ENCODE results near the gene RPSA. TPM values are rescaled to one million over a fixed set of nuclear protein-coding genes. Genes with fewer than 3 reads are reported as not detected.
"Not testable (repeated sequence)": the region's sequence is repeated elsewhere in the genome, so short reads cannot be mapped to it uniquely, and the experiment has no call there.

Gene RPSA
- total RNA-seq, 1 experiment from 2014 or later: 2,077 TPM

DNA sequence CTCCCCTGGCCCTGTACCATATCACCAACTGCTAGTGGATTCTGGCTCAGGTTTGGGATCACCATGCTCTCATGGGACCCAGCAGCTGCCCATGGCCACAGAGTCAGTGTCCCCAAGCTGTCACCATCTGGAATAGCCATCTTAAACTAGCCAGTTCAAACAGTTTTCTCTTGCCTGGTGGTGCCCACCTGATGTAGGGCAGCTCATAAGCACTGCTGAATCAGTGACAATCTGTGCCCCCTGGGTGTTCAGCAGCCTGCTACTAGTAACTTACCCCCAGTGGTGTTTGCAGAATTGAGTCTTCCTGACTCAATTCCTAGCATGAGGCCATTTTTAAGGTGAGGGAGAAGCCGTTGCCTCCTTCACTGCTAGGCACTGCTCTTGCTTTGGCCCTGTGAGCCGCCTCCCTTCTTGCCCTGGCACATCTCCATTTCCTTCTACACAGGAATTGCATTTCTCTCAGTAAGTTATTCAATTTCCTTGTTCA is 7.9 kb downstream of the RPSA start:
- Histone ChIP-seq H3K23me2 (ENCODE audit: insufficient read length, low read depth, low read length, poor library complexity, severe bottlenecking) (peaks cover 3% of the 10 kb centered on the region), H2AK5ac (ENCODE audit: insufficient read length, low read length) (no peak overlapping the region), H3K23ac (ENCODE audit: insufficient read length, low read depth, low read length) (no peak overlapping the region), H4K20me1 (ENCODE audit: control insufficient read depth, insufficient read depth, insufficient read length) (no peaks in the 10 kb centered on the region), H2BK120ac (ENCODE audit: low read depth, low read length, poor library complexity, severe bottlenecking) (no peak overlapping the region), H3K9ac (ENCODE audit: extremely low read depth, insufficient read length, low read length) (no peak overlapping the region), H3K79me1 (ENCODE audit: insufficient read depth, low read depth, low read length, poor library complexity, severe bottlenecking) (no peaks in the 10 kb centered on the region), H3K4ac (ENCODE audit: low read depth, low read length) (no peak overlapping the region), H3K79me2 (ENCODE audit: insufficient read depth, low read length) (no peaks in the 10 kb centered on the region), H3K14ac (ENCODE audit: insufficient read depth, low read length) (no peak overlapping the region), H3K9me3 (ENCODE audit: control insufficient read depth, low read depth, low read length) (no peaks in the 10 kb centered on the region), H3K4me2 (ENCODE audit: insufficient read depth, insufficient read length, low read length) (no peak overlapping the region), H3K27ac (ENCODE audit: insufficient read length, low read depth, low read length) (peak overlapping the region; percentile 18), H2AFZ (ENCODE audit: low read length) (no peak overlapping the region), H4K5ac (ENCODE audit: insufficient read length, low read depth, low read length) (no peak overlapping the region), H2BK12ac (ENCODE audit: insufficient read length, low read depth, low read length) (no peak overlapping the region), H3K56ac (ENCODE audit: insufficient read length, low read depth, low read length) (no peak overlapping the region), H3T11ph (ENCODE audit: low read length) (no peak overlapping the region), H2BK5ac (ENCODE audit: insufficient read length, low read length) (no peak overlapping the region), H3K4me1 (ENCODE audit: insufficient read depth, low read length) (no peaks in the 10 kb centered on the region; the same call in 1 of the 2 replicates), H4K91ac (ENCODE audit: insufficient read length, low read depth, low read length) (no peak overlapping the region), H2BK20ac (ENCODE audit: low read depth, low read length, poor library complexity, severe bottlenecking) (no peak overlapping the region), H4K8ac (replicated peaks; ENCODE audit: insufficient read length, low read depth, low read length) (no peak overlapping the region), H3K27me3 (ENCODE audit: insufficient read depth, low read length) (no peaks in the 10 kb centered on the region), H3K18ac (ENCODE audit: insufficient read length, low read depth, low read length) (no peak overlapping the region), H2BK15ac (ENCODE audit: low read depth, low read length) (no peak overlapping the region)
- peak; percentile 45 for DNase-seq
- peaks cover 25 to 36% of the 10 kb centered on the region in 2 experiments for H3K4me1 Mint-ChIP-seq
- peaks cover 2% of the 10 kb centered on the region; the same call in 1 of the 2 replicates for H3K27me3 Mint-ChIP-seq (ENCODE audit: low read depth)
- no peak overlapping the region for H3K4me3 Mint-ChIP-seq
- WGBS (ENCODE audit: extremely low coverage, insufficient read length, low lambda C conversion rate): no CpG with 5 or more reads among the region's 2 CpGs
- TF ChIP-seq, protein P1, sequence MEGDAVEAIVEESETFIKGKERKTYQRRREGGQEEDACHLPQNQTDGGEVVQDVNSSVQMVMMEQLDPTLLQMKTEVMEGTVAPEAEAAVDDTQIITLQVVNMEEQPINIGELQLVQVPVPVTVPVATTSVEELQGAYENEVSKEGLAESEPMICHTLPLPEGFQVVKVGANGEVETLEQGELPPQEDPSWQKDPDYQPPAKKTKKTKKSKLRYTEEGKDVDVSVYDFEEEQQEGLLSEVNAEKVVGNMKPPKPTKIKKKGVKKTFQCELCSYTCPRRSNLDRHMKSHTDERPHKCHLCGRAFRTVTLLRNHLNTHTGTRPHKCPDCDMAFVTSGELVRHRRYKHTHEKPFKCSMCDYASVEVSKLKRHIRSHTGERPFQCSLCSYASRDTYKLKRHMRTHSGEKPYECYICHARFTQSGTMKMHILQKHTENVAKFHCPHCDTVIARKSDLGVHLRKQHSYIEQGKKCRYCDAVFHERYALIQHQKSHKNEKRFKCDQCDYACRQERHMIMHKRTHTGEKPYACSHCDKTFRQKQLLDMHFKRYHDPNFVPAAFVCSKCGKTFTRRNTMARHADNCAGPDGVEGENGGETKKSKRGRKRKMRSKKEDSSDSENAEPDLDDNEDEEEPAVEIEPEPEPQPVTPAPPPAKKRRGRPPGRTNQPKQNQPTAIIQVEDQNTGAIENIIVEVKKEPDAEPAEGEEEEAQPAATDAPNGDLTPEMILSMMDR (conservative IDR thresholded peaks at IDR 0.05): no peak
- peaks cover 36 to 55% (median 43%) of the 10 kb centered on the region in 3 experiments for H3K36me3 Mint-ChIP-seq (ENCODE audit: insufficient read depth in 1 of 3, low read depth in 3 of 3)
- no peaks in the 10 kb centered on the region for H3K9me3 Mint-ChIP-seq
- H3K27ac Mint-ChIP-seq: peak overlapping the region; percentile 49 to 91 (median 80); a peak in 4 of 7 replicates

DNA sequence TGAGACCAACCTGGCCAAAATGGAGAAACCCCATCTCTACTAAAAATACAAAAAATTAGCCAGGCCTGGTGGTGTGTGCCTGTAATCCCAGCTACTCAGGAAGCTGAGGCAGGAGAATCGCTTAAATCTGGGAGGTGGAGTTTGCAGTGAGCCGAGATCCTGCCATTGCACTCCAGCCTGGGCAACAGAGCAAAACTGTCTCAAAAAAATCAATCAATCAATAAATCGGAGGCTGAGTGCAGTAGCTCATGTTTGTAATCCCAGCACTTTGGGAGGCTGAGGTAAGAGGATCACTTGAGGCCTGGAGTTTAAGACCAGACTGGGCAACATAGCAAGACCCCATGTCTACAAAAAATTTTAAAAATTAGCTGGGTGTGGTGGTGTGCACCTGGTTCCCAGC is 8.8 kb downstream of the RPSA start:
- H2AK5ac ChIP-seq (ENCODE audit: insufficient read length, low read length); H2BK5ac ChIP-seq (ENCODE audit: insufficient read length, low read length); H4K91ac ChIP-seq (ENCODE audit: insufficient read length, low read depth, low read length); H3K27me3 ChIP-seq (ENCODE audit: insufficient read depth, low read length); H3K27me3 Mint-ChIP-seq (ENCODE audit: low read depth); H3K4me1 ChIP-seq (ENCODE audit: insufficient read depth, low read length); DNase-seq; H2BK120ac ChIP-seq (ENCODE audit: low read depth, low read length, poor library complexity, severe bottlenecking); H3K9me3 Mint-ChIP-seq; H2BK12ac ChIP-seq (ENCODE audit: insufficient read length, low read depth, low read length); H3K4me2 ChIP-seq (ENCODE audit: insufficient read depth, insufficient read length, low read length); H3K4ac ChIP-seq (ENCODE audit: low read depth, low read length); H3K9ac ChIP-seq (ENCODE audit: extremely low read depth, insufficient read length, low read length); H3K27ac ChIP-seq (ENCODE audit: insufficient read length, low read depth, low read length); H3K9me3 ChIP-seq (ENCODE audit: control insufficient read depth, low read depth, low read length); H3K79me2 ChIP-seq (ENCODE audit: insufficient read depth, low read length); H3K79me1 ChIP-seq (ENCODE audit: insufficient read depth, low read depth, low read length, poor library complexity, severe bottlenecking); H4K20me1 ChIP-seq (ENCODE audit: control insufficient read depth, insufficient read depth, insufficient read length); H4K5ac ChIP-seq (ENCODE audit: insufficient read length, low read depth, low read length); H4K8ac ChIP-seq (replicated peaks; ENCODE audit: insufficient read length, low read depth, low read length); H2BK15ac ChIP-seq (ENCODE audit: low read depth, low read length); H3K18ac ChIP-seq (ENCODE audit: insufficient read length, low read depth, low read length); H3K23me2 ChIP-seq (ENCODE audit: insufficient read length, low read depth, low read length, poor library complexity, severe bottlenecking); H2BK20ac ChIP-seq (ENCODE audit: low read depth, low read length, poor library complexity, severe bottlenecking); H2AFZ ChIP-seq (ENCODE audit: low read length); H3K56ac ChIP-seq (ENCODE audit: insufficient read length, low read depth, low read length); H3K14ac ChIP-seq (ENCODE audit: insufficient read depth, low read length); H3K23ac ChIP-seq (ENCODE audit: insufficient read length, low read depth, low read length); H3K4me3 Mint-ChIP-seq; H3K27ac Mint-ChIP-seq; H3T11ph ChIP-seq (ENCODE audit: low read length): not testable (repeated sequence)
- no CpG with 5 or more reads among the region's 3 CpGs for WGBS (ENCODE audit: extremely low coverage, insufficient read length, low lambda C conversion rate)
- Mint-ChIP-seq H3K36me3 (ENCODE audit: insufficient read depth in 1 of 3, low read depth in 3 of 3) (peaks cover 29 to 46% (median 35%) of the 10 kb centered on the region in 3 experiments), H3K4me1 (peaks cover 22 to 39% of the 10 kb centered on the region in 2 experiments)
